Keratinocyte (primary cell): ENCODE measurements around the gene ZMYM2.

Source experiments
- CTCF ChIP-seq, 3 experiments: IDR thresholded peaks in 1 of 3; conservative IDR thresholded peaks in 1 of 3; optimal IDR thresholded peaks in 1 of 3; 2 replicates in 2 of 3; 3 replicates in 1 of 3; pipeline versions ENCODE3 to v1.5.1; 2011; ENCODE audit warnings: low read length in 3 of 3, mild to moderate bottlenecking in 3 of 3, moderate library complexity in 2 of 3, control low read depth in 1 of 3, inconsistent platforms in 1 of 3; ENCODE audit not compliant: insufficient read depth in 2 of 3; ENCODE audit errors: extremely low read depth in 1 of 3
- EZH2 ChIP-seq: IDR thresholded peaks from one replicate; pipeline ENCODE4 v1.6.1; 2012; ENCODE audit warnings: inconsistent platforms, mild to moderate bottlenecking, low read length, moderate library complexity

GRCh38 chr13:20057214-20057613 lies 98.7 kb downstream of the ZMYM2 start:
- TF ChIP-seq EZH2 (no peak), CTCF (optimal IDR thresholded peaks at IDR 0.05 in 1 of 3, IDR thresholded peaks at IDR 0.05 in 1 of 3, conservative IDR thresholded peaks at IDR 0.05 in 1 of 3; ENCODE audit: extremely low read depth in 1 of 3, insufficient read depth in 2 of 3, low read length in 3 of 3) (no peak)
